C4-2B (cell line): ENCODE results near the gene LDLRAD2.

Experiments
- H3K27ac ChIP-seq: fragments of 450-650 bp; 2 replicates; pipeline ENCODE4 v1.5.1; 2017
- CTCF ChIP-seq: fragments of 450-650 bp; conservative IDR thresholded peaks from 2 replicates; pipeline ENCODE4 v1.5.1; 2017; ENCODE audit warnings: mild to moderate bottlenecking
- ZFX ChIP-seq: fragments of 450-650 bp; IDR thresholded peaks from 2 replicates; pipeline ENCODE4 v1.6.1; 2017

LDLRAD2 gene

GRCh38 chr1:21868941-21869454 lies 56.9 kb downstream of the LDLRAD2 start:
- H3K27ac ChIP-seq = no peak overlapping the region

DNA sequence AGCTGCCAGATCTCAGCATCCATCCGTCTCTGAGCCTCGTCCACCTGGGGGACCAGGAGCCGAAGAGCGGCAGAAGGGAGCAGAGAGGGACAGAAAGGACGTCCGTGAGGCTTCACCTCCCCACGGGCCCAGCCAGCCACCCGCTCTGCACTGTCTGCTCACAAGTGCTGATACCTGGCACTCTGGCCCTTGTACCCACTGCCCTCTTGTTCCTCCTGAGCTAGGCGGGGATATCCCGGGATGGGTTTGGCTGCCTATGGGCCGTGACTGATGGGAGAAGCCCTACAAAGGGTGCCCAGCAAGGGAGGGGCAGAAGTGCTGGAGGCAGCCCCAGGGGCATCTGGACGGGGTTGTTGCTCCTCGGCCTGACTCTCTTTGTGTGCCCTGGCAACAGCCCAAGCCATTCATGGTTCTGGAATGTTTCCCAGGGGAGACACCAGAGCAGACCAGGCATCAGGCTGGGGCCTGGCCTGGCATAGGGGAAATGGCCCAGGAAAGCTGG lies 57.6 kb downstream of the LDLRAD2 start:
- TF ChIP-seq ZFX (no peak), CTCF (no peak)
- no peak overlapping the region for H3K27ac ChIP-seq

More at GRCh38 chr1:21868941-21869454, 56.9 kb downstream of the LDLRAD2 start:
- no peak for TF ChIP-seq CTCF
- no peak for TF ChIP-seq ZFX

DNA sequence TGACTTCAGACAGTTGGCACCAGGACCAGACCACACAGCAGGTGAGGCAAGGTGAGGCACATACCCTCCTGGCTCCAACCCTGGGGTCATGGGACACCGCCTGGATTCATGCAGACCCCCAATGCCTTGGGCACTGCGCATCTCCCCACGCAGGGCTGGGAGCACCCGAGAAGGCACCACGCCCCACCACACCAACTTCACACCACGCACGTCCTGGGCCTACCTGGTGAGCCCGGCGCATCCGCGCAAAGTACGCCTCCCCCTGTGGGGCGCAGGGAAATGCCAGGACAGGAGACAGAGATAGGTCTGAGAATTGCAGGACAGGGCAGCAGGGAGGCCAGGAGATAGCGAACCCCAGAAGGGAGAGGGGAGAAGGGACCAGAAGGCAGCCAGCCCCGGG lies 58.5 kb downstream of the LDLRAD2 start:
- no peak overlapping the region for H3K27ac ChIP-seq
- no peak for TF ChIP-seq ZFX
- TF ChIP-seq CTCF = no peak

DNA sequence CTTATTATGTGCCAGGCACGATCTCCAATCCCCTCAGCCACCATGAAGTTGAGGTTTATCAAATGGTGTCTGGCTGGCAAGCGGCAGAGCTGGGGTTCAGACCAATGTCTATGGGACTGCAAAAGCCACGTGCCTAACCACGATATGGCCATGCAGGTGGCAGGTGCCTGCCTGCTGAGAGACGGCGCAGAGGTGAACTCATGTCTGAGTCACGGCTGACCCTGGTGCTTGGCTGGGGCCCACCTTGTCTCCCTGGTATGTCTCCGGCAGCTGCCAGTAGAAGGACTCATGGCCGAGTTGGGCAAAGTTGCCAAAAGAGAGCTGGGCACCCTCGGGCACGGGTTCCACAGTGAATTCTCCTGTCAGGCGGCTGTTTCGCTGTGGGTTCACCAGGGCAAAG lies 59.9 kb downstream of the LDLRAD2 start:
- no peak overlapping the region for H3K27ac ChIP-seq
- TF ChIP-seq ZFX (no peak), CTCF (no peak)

GRCh38 chr1:21872445-21873079 lies 60.5 kb downstream of the LDLRAD2 start:
- no peak overlapping the region for H3K27ac ChIP-seq
- no peak for TF ChIP-seq CTCF
- TF ChIP-seq ZFX = no peak

- TF ChIP-seq ZFX (no peak), CTCF (no peak)
- no peak overlapping the region for H3K27ac ChIP-seq
Measured at GRCh38 chr1:21873174-21873573, 61.1 kb downstream of the LDLRAD2 start.

GRCh38 chr1:21873761-21874160 lies 61.7 kb downstream of the LDLRAD2 start:
- H3K27ac ChIP-seq = no peak overlapping the region
- no peak for TF ChIP-seq ZFX
- TF ChIP-seq CTCF = no peak
